Forelimb muscle (tissue), 1 donor: ENCODE results near the gene CHRM4. TPM values are rescaled to one million over a fixed set of nuclear protein-coding genes. Genes with fewer than 3 reads are reported as not detected.
"Not testable (repeated sequence)": the region's sequence is repeated elsewhere in the genome, so short reads cannot be mapped to it uniquely, and the experiment has no call there.

Experiments used
- DNase-seq: peaks from one replicate; pipeline ENCODE4 v3.0.0-alpha.2; 2013; ENCODE audit warnings: low read depth
- polyA plus RNA-seq: library from polyadenylated mRNA; unstranded; fragments of 120-200 nt; gene quantifications from one replicate; pipeline ENCODE4 v1.2.1, GENCODE V29; 2013; ENCODE audit not compliant: insufficient read length

CHRM4 gene
- polyA plus RNA-seq, 1 donor = 0.09 TPM

- DNase-seq = no peak
Observed at GRCh38 chr11:46381819-46382645, 9.5 kb downstream of the CHRM4 start.

- DNase-seq = no peak
Observed at GRCh38 chr11:46381048-46381818, 10.3 kb downstream of the CHRM4 start, which contains the start of gene MDK. Gene MDK, plus strand, starts transcription at chr11:46381669. Its CDS starts 389 bp downstream, at chr11:46382058.

- no peak for DNase-seq
Observed at GRCh38 chr11:46380340-46381047, 11.1 kb downstream of the CHRM4 start.

- not testable (repeated sequence) for DNase-seq
Observed at GRCh38 chr11:46379482-46380293, 11.9 kb downstream of the CHRM4 start.

- DNase-seq = no peak
Observed at GRCh38 chr11:46378811-46379481, 12.6 kb downstream of the CHRM4 start.

GRCh38 chr11:46378296-46378695 is 13.3 kb downstream of the CHRM4 start:
- DNase-seq = no peak

GRCh38 chr11:46377831-46378230 is 13.7 kb downstream of the CHRM4 start:
- no peak for DNase-seq

- DNase-seq = no peak
Observed at GRCh38 chr11:46377290-46377689, 14.3 kb downstream of the CHRM4 start.

GRCh38 chr11:46376258-46377050 is 15.1 kb downstream of the CHRM4 start:
- no peak for DNase-seq

GRCh38 chr11:46375392-46376101 is 16.0 kb downstream of the CHRM4 start:
- no peak for DNase-seq

- no peak for DNase-seq
Observed at GRCh38 chr11:46374815-46375214, 16.8 kb downstream of the CHRM4 start.

GRCh38 chr11:46373787-46374740 is 17.5 kb downstream of the CHRM4 start:
- no peak for DNase-seq

GRCh38 chr11:46372501-46372900 is 19.1 kb downstream of the CHRM4 start:
- DNase-seq = not testable (repeated sequence)

GRCh38 chr11:46372086-46372485 is 19.5 kb downstream of the CHRM4 start:
- DNase-seq = no peak

GRCh38 chr11:46371262-46371661 is 20.3 kb downstream of the CHRM4 start:
- DNase-seq = not testable (repeated sequence)

- no peak for DNase-seq
Observed at GRCh38 chr11:46370253-46370652, 21.3 kb downstream of the CHRM4 start.

- no peak for DNase-seq
Observed at GRCh38 chr11:46369458-46370152, 22.0 kb downstream of the CHRM4 start.

GRCh38 chr11:46367916-46368267 is 23.7 kb downstream of the CHRM4 start:
- no peak for DNase-seq
